Measurements from ENCODE around the gene STK38L.

STK38L gene

DNA sequence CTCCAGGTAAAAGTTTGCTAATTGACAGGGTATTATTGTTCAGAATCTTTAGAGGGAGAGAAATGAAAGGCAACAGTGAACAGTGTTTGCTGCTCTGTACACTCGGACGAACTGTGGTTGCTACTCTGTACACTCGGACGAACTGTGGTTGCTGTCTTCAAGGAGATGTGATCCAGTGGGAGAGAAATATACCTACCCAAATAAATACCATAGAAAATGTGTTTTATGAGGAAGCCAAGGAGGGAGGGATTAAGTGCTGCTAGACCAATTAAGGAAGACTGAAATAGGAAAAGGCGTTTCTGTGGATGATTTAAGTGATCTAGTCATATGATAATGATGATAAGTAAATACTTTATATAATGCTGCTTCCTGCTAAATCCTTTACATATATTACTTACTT lies 2.7 kb downstream of the STK38L start:
- peak overlapping the region in 1 of 2 donors; percentile 12 for H3K9ac ChIP-seq (ENCODE audit: low read depth in 1 of 2, low read length in 2 of 2)
- no peak overlapping the region for H3K27ac ChIP-seq (ENCODE audit: low read depth in 2 of 2, low read length in 2 of 2)
- H3K36me3 ChIP-seq (ENCODE audit: control insufficient read depth in 2 of 2, insufficient read depth in 2 of 2, low read length in 2 of 2), result no peaks in the 10 kb centered on the region
- peak overlapping the region; percentile 27 to 97 for H3K4me3 ChIP-seq (ENCODE audit: low read length in 2 of 2)
- no peaks in the 10 kb centered on the region for H3K9me3 ChIP-seq (ENCODE audit: control insufficient read depth in 2 of 2, low read length in 2 of 2)
- peaks cover 13 to 17% of the 10 kb centered on the region in 2 donors for H3K4me1 ChIP-seq (ENCODE audit: control insufficient read depth in 2 of 2, insufficient read depth in 2 of 2, low read length in 2 of 2)
- no peaks in the 10 kb centered on the region for H3K27me3 ChIP-seq (ENCODE audit: control insufficient read depth in 2 of 2, insufficient read depth in 2 of 2, low read length in 2 of 2)

DNA sequence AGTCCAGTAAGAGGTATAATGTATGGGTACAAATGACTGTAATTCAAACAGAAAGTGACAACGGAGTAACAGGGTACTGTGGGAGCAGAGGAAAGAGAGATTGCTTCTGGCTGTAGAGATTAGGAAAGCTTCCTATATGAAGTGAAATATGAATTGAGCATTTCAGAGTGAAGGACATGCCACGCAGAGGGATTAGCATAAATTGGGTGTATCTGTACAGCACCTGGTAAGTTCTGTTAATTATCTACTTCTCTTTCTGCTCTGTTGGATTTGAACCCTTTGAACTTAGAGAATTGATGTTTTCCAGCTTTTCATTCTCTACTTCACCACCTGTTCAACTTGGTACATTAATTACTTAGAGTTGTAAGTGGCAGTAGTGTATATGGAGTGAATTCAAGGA lies 8.8 kb downstream of the STK38L start:
- Histone ChIP-seq H3K4me1 (ENCODE audit: control insufficient read depth in 2 of 2, insufficient read depth in 2 of 2, low read length in 2 of 2) (peaks cover 7 to 17% of the 10 kb centered on the region in 2 donors), H3K9ac (ENCODE audit: low read depth in 1 of 2, low read length in 2 of 2) (peak overlapping the region in 1 of 2 donors; percentile 3), H3K4me3 (ENCODE audit: low read length in 2 of 2) (peak overlapping the region in 1 of 2 donors; percentile 45), H3K36me3 (ENCODE audit: control insufficient read depth in 2 of 2, insufficient read depth in 2 of 2, low read length in 2 of 2) (no peaks in the 10 kb centered on the region), H3K27ac (ENCODE audit: low read depth in 2 of 2, low read length in 2 of 2) (peak overlapping the region; percentile 13 to 28), H3K9me3 (ENCODE audit: control insufficient read depth in 2 of 2, low read length in 2 of 2) (no peaks in the 10 kb centered on the region), H3K27me3 (ENCODE audit: control insufficient read depth in 2 of 2, insufficient read depth in 2 of 2, low read length in 2 of 2) (no peaks in the 10 kb centered on the region)

DNA sequence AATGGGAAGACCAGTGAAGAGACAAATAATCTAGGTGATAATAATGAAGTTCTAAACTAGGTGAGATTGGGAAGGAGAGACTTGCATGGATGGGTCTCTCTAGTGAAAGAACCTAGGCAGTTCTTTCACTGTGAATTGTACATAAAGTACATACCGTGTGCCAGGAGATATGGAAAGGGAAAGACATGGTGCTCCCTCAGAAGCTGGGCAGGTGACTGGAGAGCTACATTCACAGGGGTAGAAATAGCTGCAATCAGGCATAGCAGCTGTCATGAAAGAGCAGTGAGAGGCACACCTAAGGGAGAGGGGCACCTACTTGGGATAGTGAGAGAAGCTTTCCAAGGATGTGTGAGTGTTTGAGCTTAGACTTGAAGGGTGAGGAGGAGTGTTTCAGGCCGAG lies 9.3 kb downstream of the STK38L start:
- peak overlapping the region in 1 of 2 donors; percentile 28 for H3K27ac ChIP-seq (ENCODE audit: low read depth in 2 of 2, low read length in 2 of 2)
- H3K4me1 ChIP-seq (ENCODE audit: control insufficient read depth in 2 of 2, insufficient read depth in 2 of 2, low read length in 2 of 2), result peaks cover 4 to 17% of the 10 kb centered on the region in 2 donors
- H3K36me3 ChIP-seq (ENCODE audit: control insufficient read depth in 2 of 2, insufficient read depth in 2 of 2, low read length in 2 of 2), result no peaks in the 10 kb centered on the region
- H3K27me3 ChIP-seq (ENCODE audit: control insufficient read depth in 2 of 2, insufficient read depth in 2 of 2, low read length in 2 of 2), result no peaks in the 10 kb centered on the region
- no peaks in the 10 kb centered on the region for H3K9me3 ChIP-seq (ENCODE audit: control insufficient read depth in 2 of 2, low read length in 2 of 2)
- H3K4me3 ChIP-seq (ENCODE audit: low read length in 2 of 2), result no peak overlapping the region
- no peak overlapping the region for H3K9ac ChIP-seq (ENCODE audit: low read depth in 1 of 2, low read length in 2 of 2)

DNA sequence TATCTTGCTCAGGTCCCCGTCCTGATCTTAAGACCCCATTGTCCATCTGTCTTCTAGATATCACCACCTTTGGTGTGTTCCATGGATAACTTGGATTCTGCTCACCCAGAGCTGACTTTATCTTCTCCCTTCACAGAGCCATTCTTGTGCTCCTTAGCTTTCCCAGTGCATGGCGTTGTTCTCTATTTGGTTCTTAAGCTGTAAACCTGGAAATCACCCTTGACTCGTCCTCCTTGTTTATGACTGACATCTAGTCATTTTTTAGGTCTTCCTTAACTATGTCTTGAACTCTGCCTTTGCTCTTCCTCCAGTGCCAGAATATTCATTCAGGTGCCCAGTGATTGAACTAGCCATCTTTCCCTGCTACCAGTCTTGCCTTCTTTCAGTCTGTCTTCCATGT lies 11.7 kb downstream of the STK38L start:
- Histone ChIP-seq H3K27me3 (ENCODE audit: control insufficient read depth in 2 of 2, insufficient read depth in 2 of 2, low read length in 2 of 2) (no peaks in the 10 kb centered on the region), H3K4me3 (ENCODE audit: low read length in 2 of 2) (no peak overlapping the region), H3K27ac (ENCODE audit: low read depth in 2 of 2, low read length in 2 of 2) (no peak overlapping the region), H3K4me1 (ENCODE audit: control insufficient read depth in 2 of 2, insufficient read depth in 2 of 2, low read length in 2 of 2) (peaks cover 9 to 23% of the 10 kb centered on the region in 2 donors), H3K9me3 (ENCODE audit: control insufficient read depth in 2 of 2, low read length in 2 of 2) (no peaks in the 10 kb centered on the region), H3K36me3 (ENCODE audit: control insufficient read depth in 2 of 2, insufficient read depth in 2 of 2, low read length in 2 of 2) (no peaks in the 10 kb centered on the region), H3K9ac (ENCODE audit: low read depth in 1 of 2, low read length in 2 of 2) (no peak overlapping the region)

DNA sequence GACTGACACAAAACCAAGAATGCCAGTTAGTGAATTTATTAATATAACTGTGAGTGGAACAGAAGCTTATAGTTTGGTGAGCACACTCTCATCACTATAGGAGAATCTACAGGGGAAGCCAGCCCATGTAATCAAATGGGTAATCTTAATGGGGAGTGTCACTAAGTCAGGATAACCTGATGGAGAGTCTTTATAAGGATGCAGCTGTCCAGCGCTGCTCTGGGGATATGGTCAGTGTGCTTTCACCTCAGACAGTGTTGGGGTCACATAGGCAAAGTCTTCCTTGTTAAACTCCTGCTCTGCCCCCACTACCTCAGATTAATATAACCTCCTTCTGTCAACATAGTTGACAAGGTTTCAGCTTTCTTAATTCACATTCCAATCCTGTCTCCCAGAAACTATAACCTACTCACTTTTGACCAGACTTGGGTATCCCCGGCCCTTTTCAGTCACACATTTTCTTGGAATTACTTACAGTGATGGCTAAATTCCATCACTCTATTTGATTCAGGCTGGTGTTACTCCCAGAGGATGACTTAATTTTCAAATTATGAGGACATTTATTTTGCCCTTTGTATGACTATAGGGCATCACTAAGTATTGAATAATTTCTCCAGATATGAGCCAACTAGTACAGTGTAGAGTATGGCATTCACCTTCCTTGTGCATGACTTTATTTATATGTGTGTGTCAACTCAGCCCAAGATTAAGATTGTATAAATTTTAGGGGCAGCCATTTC lies 13.2 kb downstream of the STK38L start:
- Histone ChIP-seq H3K4me1 (ENCODE audit: control insufficient read depth in 2 of 2, insufficient read depth in 2 of 2, low read length in 2 of 2) (peaks cover 12 to 28% of the 10 kb centered on the region in 2 donors), H3K4me3 (ENCODE audit: low read length in 2 of 2) (no peak overlapping the region), H3K9me3 (ENCODE audit: control insufficient read depth in 2 of 2, low read length in 2 of 2) (no peaks in the 10 kb centered on the region), H3K36me3 (ENCODE audit: control insufficient read depth in 2 of 2, insufficient read depth in 2 of 2, low read length in 2 of 2) (no peaks in the 10 kb centered on the region), H3K27me3 (ENCODE audit: control insufficient read depth in 2 of 2, insufficient read depth in 2 of 2, low read length in 2 of 2) (no peaks in the 10 kb centered on the region), H3K27ac (ENCODE audit: low read depth in 2 of 2, low read length in 2 of 2) (no peak overlapping the region), H3K9ac (ENCODE audit: low read depth in 1 of 2, low read length in 2 of 2) (no peak overlapping the region)

DNA sequence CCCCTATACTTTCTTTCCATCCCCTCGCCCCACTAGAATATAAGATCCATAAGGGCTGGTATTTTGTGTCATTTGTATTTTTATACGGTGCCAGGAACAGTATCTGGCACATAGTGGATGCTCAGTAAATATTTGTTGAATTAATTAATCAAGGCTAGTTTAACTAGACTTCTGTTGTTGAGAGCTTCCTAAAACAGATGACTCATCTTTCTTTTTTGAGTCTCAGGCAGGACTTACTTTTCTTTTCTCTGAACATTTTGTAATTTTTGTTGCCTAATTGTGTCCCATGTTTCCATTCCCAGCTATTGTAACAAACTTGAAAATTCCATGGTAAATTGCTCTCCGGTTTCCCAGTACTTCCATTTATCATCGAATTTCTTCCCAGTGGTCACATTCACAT lies 16.7 kb downstream of the STK38L start:
- H3K9me3 ChIP-seq (ENCODE audit: control insufficient read depth in 2 of 2, low read length in 2 of 2), result no peaks in the 10 kb centered on the region
- H3K4me3 ChIP-seq (ENCODE audit: low read length in 2 of 2), result no peak overlapping the region
- H3K27me3 ChIP-seq (ENCODE audit: control insufficient read depth in 2 of 2, insufficient read depth in 2 of 2, low read length in 2 of 2), result no peaks in the 10 kb centered on the region
- peak overlapping the region in 1 of 2 donors; percentile 46 for H3K27ac ChIP-seq (ENCODE audit: low read depth in 2 of 2, low read length in 2 of 2)
- H3K36me3 ChIP-seq (ENCODE audit: control insufficient read depth in 2 of 2, insufficient read depth in 2 of 2, low read length in 2 of 2), result no peaks in the 10 kb centered on the region
- H3K4me1 ChIP-seq (ENCODE audit: control insufficient read depth in 2 of 2, insufficient read depth in 2 of 2, low read length in 2 of 2), result peaks cover 8 to 14% of the 10 kb centered on the region in 2 donors
- no peak overlapping the region for H3K9ac ChIP-seq (ENCODE audit: low read depth in 1 of 2, low read length in 2 of 2)

DNA sequence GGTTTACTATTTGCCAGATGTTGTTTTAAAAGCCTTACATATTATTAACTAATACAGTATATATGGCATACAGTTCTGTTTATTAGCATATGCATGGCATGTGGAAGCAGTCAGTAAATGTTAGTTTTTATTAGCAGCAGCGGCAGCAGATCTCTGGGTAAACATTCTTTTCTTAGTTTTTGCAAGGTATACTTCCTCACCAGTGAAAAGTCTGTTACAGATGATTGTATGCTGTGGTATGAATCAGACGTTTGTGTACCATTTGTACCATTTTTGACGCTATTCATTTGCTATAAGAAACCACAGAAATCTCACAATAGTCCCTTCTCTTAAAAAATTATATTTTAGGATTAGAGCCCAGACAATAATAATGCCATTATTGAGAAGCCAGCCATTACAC lies 17.8 kb downstream of the STK38L start:
- peaks cover 8 to 14% of the 10 kb centered on the region in 2 donors for H3K4me1 ChIP-seq (ENCODE audit: control insufficient read depth in 2 of 2, insufficient read depth in 2 of 2, low read length in 2 of 2)
- H3K9ac ChIP-seq (ENCODE audit: low read depth in 1 of 2, low read length in 2 of 2), result no peak overlapping the region
- H3K4me3 ChIP-seq (ENCODE audit: low read length in 2 of 2), result no peak overlapping the region
- no peaks in the 10 kb centered on the region for H3K9me3 ChIP-seq (ENCODE audit: control insufficient read depth in 2 of 2, low read length in 2 of 2)
- no peaks in the 10 kb centered on the region for H3K36me3 ChIP-seq (ENCODE audit: control insufficient read depth in 2 of 2, insufficient read depth in 2 of 2, low read length in 2 of 2)
- H3K27ac ChIP-seq (ENCODE audit: low read depth in 2 of 2, low read length in 2 of 2), result no peak overlapping the region
- H3K27me3 ChIP-seq (ENCODE audit: control insufficient read depth in 2 of 2, insufficient read depth in 2 of 2, low read length in 2 of 2), result no peaks in the 10 kb centered on the region

DNA sequence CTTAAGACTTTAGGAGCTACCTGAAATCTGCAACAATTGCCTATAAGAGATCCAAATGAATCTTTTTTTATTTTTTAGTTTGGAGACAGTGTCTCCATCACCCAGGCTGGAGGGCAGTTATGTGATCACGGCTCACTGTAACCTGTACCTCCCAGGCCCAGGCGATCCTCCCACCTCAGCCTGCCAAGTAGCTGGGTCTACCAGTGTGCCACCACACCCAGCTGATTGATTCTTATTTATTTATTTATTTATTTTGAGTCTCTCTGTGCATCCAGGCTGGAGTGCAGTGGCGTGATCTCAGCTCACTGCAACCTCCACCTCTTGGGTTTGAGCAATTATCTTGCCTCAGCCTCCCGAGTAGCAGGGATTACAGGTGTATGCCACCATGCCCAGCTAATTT lies 26.1 kb downstream of the STK38L start:
- H3K4me3 ChIP-seq (ENCODE audit: low read length in 2 of 2), result no peak overlapping the region
- peaks cover 15 to 32% of the 10 kb centered on the region in 2 donors for H3K4me1 ChIP-seq (ENCODE audit: control insufficient read depth in 2 of 2, insufficient read depth in 2 of 2, low read length in 2 of 2)
- H3K9ac ChIP-seq (ENCODE audit: low read depth in 1 of 2, low read length in 2 of 2), result no peak overlapping the region
- H3K27me3 ChIP-seq (ENCODE audit: control insufficient read depth in 2 of 2, insufficient read depth in 2 of 2, low read length in 2 of 2), result no peaks in the 10 kb centered on the region
- H3K36me3 ChIP-seq (ENCODE audit: control insufficient read depth in 2 of 2, insufficient read depth in 2 of 2, low read length in 2 of 2), result no peaks in the 10 kb centered on the region
- no peak overlapping the region for H3K27ac ChIP-seq (ENCODE audit: low read depth in 2 of 2, low read length in 2 of 2)
- no peaks in the 10 kb centered on the region for H3K9me3 ChIP-seq (ENCODE audit: control insufficient read depth in 2 of 2, low read length in 2 of 2)

DNA sequence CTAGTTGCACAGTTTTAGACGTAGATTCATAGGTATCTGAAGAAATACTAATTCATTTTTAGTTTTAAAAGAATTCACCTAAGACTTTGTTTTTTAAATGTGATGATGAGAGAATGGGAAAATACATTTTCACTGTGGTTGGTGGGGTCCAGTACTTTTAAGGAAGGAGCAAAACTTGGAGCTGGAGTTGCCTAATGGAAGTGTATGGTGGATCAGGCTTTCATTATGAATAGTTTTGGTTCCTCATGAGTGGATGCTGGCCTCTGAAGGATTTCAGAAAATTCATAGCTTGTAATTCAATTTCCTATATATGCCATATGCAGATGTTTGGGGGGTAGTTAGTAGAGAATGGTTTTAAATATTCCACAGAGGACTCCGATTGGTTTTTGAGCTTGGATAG lies 27.1 kb downstream of the STK38L start:
- H3K4me1 ChIP-seq (ENCODE audit: control insufficient read depth in 2 of 2, insufficient read depth in 2 of 2, low read length in 2 of 2), result peaks cover 15 to 32% of the 10 kb centered on the region in 2 donors
- no peaks in the 10 kb centered on the region for H3K9me3 ChIP-seq (ENCODE audit: control insufficient read depth in 2 of 2, low read length in 2 of 2)
- no peaks in the 10 kb centered on the region for H3K27me3 ChIP-seq (ENCODE audit: control insufficient read depth in 2 of 2, insufficient read depth in 2 of 2, low read length in 2 of 2)
- no peaks in the 10 kb centered on the region for H3K36me3 ChIP-seq (ENCODE audit: control insufficient read depth in 2 of 2, insufficient read depth in 2 of 2, low read length in 2 of 2)
- no peak overlapping the region for H3K4me3 ChIP-seq (ENCODE audit: low read length in 2 of 2)
- H3K27ac ChIP-seq (ENCODE audit: low read depth in 2 of 2, low read length in 2 of 2), result no peak overlapping the region
- no peak overlapping the region for H3K9ac ChIP-seq (ENCODE audit: low read depth in 1 of 2, low read length in 2 of 2)

DNA sequence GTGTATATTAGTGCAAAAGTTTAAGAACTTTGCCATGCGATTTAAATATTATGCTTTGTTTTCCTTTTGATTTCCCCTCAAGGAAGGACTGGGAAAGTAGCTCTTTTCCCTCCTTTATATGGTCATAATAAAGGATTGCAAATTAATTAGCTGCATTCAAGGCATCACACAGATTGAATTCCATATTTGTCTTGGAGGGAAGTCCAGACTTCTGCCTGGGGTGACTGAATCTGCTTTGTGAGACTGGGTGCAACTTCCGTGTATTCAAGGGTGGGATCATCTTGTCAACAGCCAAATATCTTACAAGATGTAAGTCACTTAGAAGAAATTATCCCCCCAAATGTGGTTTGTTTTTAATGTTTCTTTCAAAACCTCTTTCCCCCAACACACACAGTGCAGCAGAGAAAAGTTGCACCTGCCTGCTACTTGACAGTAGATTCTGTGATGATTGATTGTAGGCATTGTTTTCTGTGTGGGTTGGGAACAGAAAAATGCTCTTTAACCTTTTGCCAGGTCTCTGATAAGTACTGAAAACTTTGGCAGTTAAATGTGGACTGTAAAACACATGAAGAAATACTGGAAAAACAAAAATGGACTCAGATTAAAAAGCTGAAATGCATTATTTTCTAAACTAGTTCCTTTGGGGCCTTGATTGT lies 28.4 kb downstream of the STK38L start:
- peak overlapping the region in 1 of 2 donors; percentile 28 for H3K4me3 ChIP-seq (ENCODE audit: low read length in 2 of 2)
- no peaks in the 10 kb centered on the region for H3K36me3 ChIP-seq (ENCODE audit: control insufficient read depth in 2 of 2, insufficient read depth in 2 of 2, low read length in 2 of 2)
- no peaks in the 10 kb centered on the region for H3K27me3 ChIP-seq (ENCODE audit: control insufficient read depth in 2 of 2, insufficient read depth in 2 of 2, low read length in 2 of 2)
- peak overlapping the region; percentile 17 to 30 for H3K9ac ChIP-seq (ENCODE audit: low read depth in 1 of 2, low read length in 2 of 2)
- peaks cover 19 to 40% of the 10 kb centered on the region in 2 donors for H3K4me1 ChIP-seq (ENCODE audit: control insufficient read depth in 2 of 2, insufficient read depth in 2 of 2, low read length in 2 of 2)
- H3K27ac ChIP-seq (ENCODE audit: low read depth in 2 of 2, low read length in 2 of 2), result peak overlapping the region; percentile 73 to 77
- H3K9me3 ChIP-seq (ENCODE audit: control insufficient read depth in 2 of 2, low read length in 2 of 2), result no peaks in the 10 kb centered on the region

Measured in mucosa of rectum (tissue), 2 donors.